ENCODE measurements around the gene CSNK1G3. TPM values are rescaled to one million over a fixed set of nuclear protein-coding genes. Genes with fewer than 3 reads are reported as not detected.

The CSNK1G3 gene
- total RNA-seq, 1 donor from 2014 or later, result 27.6 TPM

DNA sequence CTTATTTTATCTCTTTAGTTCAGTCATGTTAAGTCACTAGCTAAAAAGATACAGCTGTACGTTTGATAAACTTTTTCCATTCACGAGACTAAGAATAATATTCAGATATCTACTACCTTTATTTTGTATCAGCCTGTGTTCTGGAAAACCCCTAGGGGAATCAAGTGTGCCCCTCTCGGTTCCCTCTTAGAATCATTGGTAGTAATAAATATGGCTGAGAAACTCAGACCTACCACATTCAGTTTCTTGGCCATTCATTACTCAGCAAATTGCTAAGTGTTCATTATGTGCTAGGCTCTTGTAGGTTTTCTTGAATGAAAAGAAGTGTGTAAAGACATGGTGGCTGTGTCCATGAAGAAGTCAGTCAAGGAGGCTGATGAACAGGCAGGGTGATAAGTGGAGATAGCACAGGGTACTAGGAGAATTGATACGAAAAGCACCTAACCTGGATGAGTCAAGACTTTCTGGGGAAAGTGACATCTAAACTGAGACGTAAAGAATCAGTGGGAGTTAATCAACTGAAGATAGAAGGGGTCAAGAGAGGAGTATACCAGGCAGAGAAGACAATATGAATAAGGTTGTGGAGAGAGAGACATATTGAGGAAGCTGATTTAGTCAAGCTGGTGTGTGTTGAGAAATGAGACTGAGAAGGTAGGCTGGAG lies 86.2 kb downstream of the CSNK1G3 start:
- DNase-seq, result no peak
- Histone ChIP-seq H3K27ac (replicated peaks) (no peak overlapping the region), H3K4me1 (peaks cover 5% of the 10 kb centered on the region), H3K27me3 (ENCODE audit: low read depth) (no peaks in the 10 kb centered on the region), H3K9me3 (replicated peaks) (no peaks in the 10 kb centered on the region), H3K36me3 (peaks cover 6% of the 10 kb centered on the region), H3K4me3 (no peak overlapping the region)
- intact Hi-C loops (cut with micrococcal nuclease), result no loop called here
- TF ChIP-seq, protein P1, sequence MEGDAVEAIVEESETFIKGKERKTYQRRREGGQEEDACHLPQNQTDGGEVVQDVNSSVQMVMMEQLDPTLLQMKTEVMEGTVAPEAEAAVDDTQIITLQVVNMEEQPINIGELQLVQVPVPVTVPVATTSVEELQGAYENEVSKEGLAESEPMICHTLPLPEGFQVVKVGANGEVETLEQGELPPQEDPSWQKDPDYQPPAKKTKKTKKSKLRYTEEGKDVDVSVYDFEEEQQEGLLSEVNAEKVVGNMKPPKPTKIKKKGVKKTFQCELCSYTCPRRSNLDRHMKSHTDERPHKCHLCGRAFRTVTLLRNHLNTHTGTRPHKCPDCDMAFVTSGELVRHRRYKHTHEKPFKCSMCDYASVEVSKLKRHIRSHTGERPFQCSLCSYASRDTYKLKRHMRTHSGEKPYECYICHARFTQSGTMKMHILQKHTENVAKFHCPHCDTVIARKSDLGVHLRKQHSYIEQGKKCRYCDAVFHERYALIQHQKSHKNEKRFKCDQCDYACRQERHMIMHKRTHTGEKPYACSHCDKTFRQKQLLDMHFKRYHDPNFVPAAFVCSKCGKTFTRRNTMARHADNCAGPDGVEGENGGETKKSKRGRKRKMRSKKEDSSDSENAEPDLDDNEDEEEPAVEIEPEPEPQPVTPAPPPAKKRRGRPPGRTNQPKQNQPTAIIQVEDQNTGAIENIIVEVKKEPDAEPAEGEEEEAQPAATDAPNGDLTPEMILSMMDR (IDR thresholded peaks at IDR 0.05; ENCODE audit: borderline replicate concordance), result no peak

GRCh38 chr5:123599171-123599570 lies 87.2 kb downstream of the CSNK1G3 start:
- Histone ChIP-seq H3K36me3 (peaks cover 2% of the 10 kb centered on the region), H3K27me3 (ENCODE audit: low read depth) (no peaks in the 10 kb centered on the region), H3K4me3 (no peak overlapping the region), H3K9me3 (replicated peaks) (no peaks in the 10 kb centered on the region), H3K4me1 (peaks cover under 1% of the 10 kb centered on the region), H3K27ac (replicated peaks) (no peak overlapping the region)
- intact Hi-C loops (cut with micrococcal nuclease), result no loop called here
- DNase-seq, result no peak
- TF ChIP-seq, protein P1 (IDR thresholded peaks at IDR 0.05; ENCODE audit: borderline replicate concordance), result no peak

DNA sequence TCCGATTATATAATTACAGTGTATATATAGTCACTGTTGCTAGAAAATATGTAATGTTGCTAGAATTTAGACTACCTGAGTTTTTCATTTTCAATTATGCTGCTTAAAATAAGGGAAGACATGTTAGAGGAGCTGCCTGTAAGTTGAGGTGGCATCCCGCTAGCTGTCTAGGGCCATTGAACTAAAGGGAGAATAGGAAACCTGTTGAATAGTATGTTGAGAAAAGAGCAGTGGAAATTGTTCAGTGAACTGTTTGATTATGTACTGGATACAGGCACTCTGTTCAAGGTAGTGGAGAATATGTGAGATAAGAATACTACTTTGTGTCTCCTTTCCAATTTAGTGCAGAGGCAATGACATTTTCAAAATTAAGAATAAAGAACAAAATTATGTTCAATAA lies 89.6 kb downstream of the CSNK1G3 start:
- Histone ChIP-seq H3K9me3 (replicated peaks) (no peaks in the 10 kb centered on the region), H3K27ac (replicated peaks) (no peak overlapping the region), H3K4me1 (no peaks in the 10 kb centered on the region), H3K4me3 (no peak overlapping the region), H3K27me3 (ENCODE audit: low read depth) (no peaks in the 10 kb centered on the region), H3K36me3 (peaks cover 4% of the 10 kb centered on the region)
- DNase-seq, result no peak
- intact Hi-C loops (cut with micrococcal nuclease), result no loop called here
- TF ChIP-seq, protein P1 (IDR thresholded peaks at IDR 0.05; ENCODE audit: borderline replicate concordance), result no peak

GRCh38 chr5:123605822-123606221 lies 93.8 kb downstream of the CSNK1G3 start:
- Histone ChIP-seq H3K4me3 (no peak overlapping the region), H3K27ac (replicated peaks) (no peak overlapping the region), H3K9me3 (replicated peaks) (no peaks in the 10 kb centered on the region), H3K36me3 (peaks cover 4% of the 10 kb centered on the region), H3K4me1 (peaks cover 2% of the 10 kb centered on the region), H3K27me3 (ENCODE audit: low read depth) (no peaks in the 10 kb centered on the region)
- intact Hi-C loops (cut with micrococcal nuclease), result no loop called here
- no peak for DNase-seq
- TF ChIP-seq, protein P1 (IDR thresholded peaks at IDR 0.05; ENCODE audit: borderline replicate concordance), result no peak

GRCh38 chr5:123610209-123610608 lies 98.2 kb downstream of the CSNK1G3 start:
- peaks cover 3% of the 10 kb centered on the region for H3K4me1 ChIP-seq
- H3K27ac ChIP-seq (replicated peaks), result no peak overlapping the region
- TF ChIP-seq, protein P1 (IDR thresholded peaks at IDR 0.05; ENCODE audit: borderline replicate concordance), result no peak
- no peaks in the 10 kb centered on the region for H3K9me3 ChIP-seq (replicated peaks)
- H3K27me3 ChIP-seq (ENCODE audit: low read depth), result no peaks in the 10 kb centered on the region
- H3K4me3 ChIP-seq, result no peak overlapping the region
- intact Hi-C loops (cut with micrococcal nuclease), result loop anchor here (5.0 kb wide), 1 partner anchor 188 kb away; the partner anchor contains the start of gene CEP120
- no peak for DNase-seq
- H3K36me3 ChIP-seq, result peaks cover 14% of the 10 kb centered on the region

Data from left ventricle myocardium inferior (tissue), 1 donor.